IMR-90 (cell line): ENCODE data around the gene TSPEAR. TPM values are rescaled to one million over a fixed set of nuclear protein-coding genes. Genes with fewer than 3 reads are reported as not detected.

Experiments used
- ATAC-seq: fragments of 200-7000 bp; cut with Tn5 transposase; 2 replicates; pipeline ENCODE4 v1.9.1; 2020; ENCODE audit warnings: low read depth, mild to moderate bottlenecking, moderate library complexity
- BruUV-seq: library from RNA; stranded (reverse); fragments of 400-500 nt; replicated peaks from 2 replicates; lab custom pipeline; 2021; lab: Mats Ljungman, UMichigan
- CTCF ChIA-PET: fragments of 300-600 bp; formaldehyde crosslinking; extraction: SDS; loops from one replicate; lab custom pipeline; 2021; ENCODE audit warnings: antibody characterized with exemption; lab: Yijun Ruan, JAX
- POLR2A ChIA-PET: fragments of 300-600 bp; sonication (Branson Sonifier 250); formaldehyde crosslinking; loops from one replicate; lab custom pipeline; 2022; ENCODE audit warnings: antibody characterized with exemption; ENCODE audit not compliant: unreplicated experiment; lab: Charles Lee
- DNase-seq: peaks from one replicate; pipeline ENCODE4 v3.0.0; 2013
- H2AFZ ChIP-seq: replicated peaks from 2 replicates; pipeline ENCODE3; 2013; ENCODE audit warnings: low read length, mild to moderate bottlenecking; ENCODE audit not compliant: poor library complexity
- H2AK5ac ChIP-seq: 2 replicates; pipeline ENCODE4 v1.6.1; 2013; ENCODE audit warnings: low read depth, low read length, inconsistent platforms
- H2AK9ac ChIP-seq: replicated peaks from 2 replicates; pipeline ENCODE3; 2013; ENCODE audit warnings: mild to moderate bottlenecking, low read depth, low read length, moderate library complexity; ENCODE audit not compliant: poor library complexity
- H2BK120ac ChIP-seq: 2 replicates; pipeline ENCODE4 v1.6.1; 2013; ENCODE audit warnings: low read depth, low read length, inconsistent platforms
- H2BK15ac ChIP-seq: 3 replicates; pipeline ENCODE4 v1.6.1; 2013; ENCODE audit warnings: low read depth, low read length, inconsistent platforms
- H2BK20ac ChIP-seq: 2 replicates; pipeline ENCODE4 v1.6.1; 2013; ENCODE audit warnings: low read depth, mild to moderate bottlenecking, inconsistent platforms, low read length, moderate library complexity
- H2BK5ac ChIP-seq: 2 replicates; pipeline ENCODE4 v1.6.1; 2013; ENCODE audit warnings: mild to moderate bottlenecking, low read depth, low read length, inconsistent platforms; ENCODE audit not compliant: poor library complexity, severe bottlenecking
- H3K14ac ChIP-seq: replicated peaks from 2 replicates; pipeline ENCODE4 v1.6.1; 2013; ENCODE audit warnings: low read depth, low read length, inconsistent platforms
- H3K18ac ChIP-seq: 2 replicates; pipeline ENCODE4 v1.6.1; 2013; ENCODE audit warnings: low read depth, low read length, control low read depth
- H3K23ac ChIP-seq: 2 replicates; pipeline ENCODE4 v1.6.1; 2013; ENCODE audit warnings: low read depth, low read length, inconsistent platforms
- H3K27ac ChIP-seq: 2 replicates; pipeline ENCODE4 v1.5.1; 2013; ENCODE audit warnings: mild to moderate bottlenecking, control low read depth, low read length; ENCODE audit not compliant: insufficient read depth
- H3K27me3 ChIP-seq: 2 replicates; pipeline ENCODE4 v1.6.1; 2013; ENCODE audit warnings: low read length; ENCODE audit not compliant: control insufficient read depth, insufficient read depth
- H3K36me3 ChIP-seq: 2 replicates; pipeline ENCODE4 v1.6.1; 2013; ENCODE audit warnings: low read length, mixed read lengths; ENCODE audit not compliant: control insufficient read depth, insufficient read depth
- H3K4ac ChIP-seq: 2 replicates; pipeline ENCODE4 v1.6.1; 2013; ENCODE audit warnings: low read depth, low read length, inconsistent platforms
- H3K4me1 ChIP-seq: 2 replicates; pipeline ENCODE4 v1.6.1; 2013; ENCODE audit warnings: low read length, mixed read lengths; ENCODE audit not compliant: control insufficient read depth, insufficient read depth
- H3K4me2 ChIP-seq: 2 replicates; pipeline ENCODE4 v1.6.1; 2013; ENCODE audit warnings: low read depth, mild to moderate bottlenecking, control low read depth, low read length, moderate library complexity
- H3K4me3 ChIP-seq: 2 replicates; pipeline ENCODE4 v1.5.1; 2013; ENCODE audit warnings: low read depth, mild to moderate bottlenecking, control low read depth, low read length, moderate library complexity; ENCODE audit not compliant: insufficient read depth
- H3K56ac ChIP-seq: 2 replicates; pipeline ENCODE4 v1.6.1; 2013; ENCODE audit warnings: low read length, inconsistent platforms; ENCODE audit not compliant: insufficient read depth; ENCODE audit errors: extremely low read depth
- H3K79me1 ChIP-seq, 2 experiments: 2 replicates each; pipeline ENCODE4 v1.6.1; 2013; ENCODE audit warnings: low read length in 2 of 2, inconsistent platforms in 1 of 2, low read depth in 1 of 2
- H3K9ac ChIP-seq: 2 replicates; pipeline ENCODE4 v1.6.1; 2013; ENCODE audit warnings: low read depth, low read length, control low read depth
- H3K9me1 ChIP-seq: 2 replicates; pipeline ENCODE4 v1.6.1; 2013; ENCODE audit warnings: low read length, inconsistent platforms; ENCODE audit not compliant: insufficient read depth
- H3K9me3 ChIP-seq: 2 replicates; pipeline ENCODE4 v1.6.1; 2013; ENCODE audit warnings: low read length; ENCODE audit not compliant: control insufficient read depth, insufficient read depth
- H4K20me1 ChIP-seq: 2 replicates; pipeline ENCODE4 v1.6.1; 2013; ENCODE audit warnings: low read length, inconsistent platforms; ENCODE audit not compliant: insufficient read depth
- H4K5ac ChIP-seq: 2 replicates; pipeline ENCODE4 v1.6.1; 2013; ENCODE audit warnings: mild to moderate bottlenecking, low read depth, low read length, control low read depth
- H4K8ac ChIP-seq, 2 experiments: 2 replicates each; pipeline ENCODE4 v1.6.1; 2013; ENCODE audit warnings: low read depth in 2 of 2, low read length in 2 of 2, control low read depth in 1 of 2, inconsistent platforms in 1 of 2
- H4K91ac ChIP-seq: 2 replicates; pipeline ENCODE4 v1.6.1; 2013; ENCODE audit warnings: low read depth, low read length, inconsistent platforms; ENCODE audit not compliant: insufficient read depth
- BHLHE40 ChIP-seq: fragments of 150-350 bp; IDR thresholded peaks from 2 replicates; pipeline ENCODE4 v1.6.1; 2016; ENCODE audit warnings: mild to moderate bottlenecking, low read depth, low read length
- CEBPB ChIP-seq: IDR thresholded peaks from 2 replicates; pipeline ENCODE4 v1.6.1; 2012; ENCODE audit warnings: low read depth, low read length, improper control_type of control experiment
- CHD1 ChIP-seq: IDR thresholded peaks from 2 replicates; pipeline ENCODE4 v1.6.1; 2012; ENCODE audit warnings: low read depth, low read length, improper control_type of control experiment
- CTCF ChIP-seq: conservative IDR thresholded peaks from 2 replicates; pipeline ENCODE4 v1.5.1; 2012; ENCODE audit warnings: mild to moderate bottlenecking, low read depth, low read length, improper control_type of control experiment
- ELK1 ChIP-seq: fragments of 150-350 bp; IDR thresholded peaks from 2 replicates; pipeline ENCODE4 v1.6.1; 2016; ENCODE audit warnings: low read depth, mild to moderate bottlenecking, low read length, moderate library complexity, borderline replicate concordance
- FOS ChIP-seq: fragments of 150-350 bp; IDR thresholded peaks from 2 replicates; pipeline ENCODE4 v1.6.1; 2016; ENCODE audit warnings: low read depth, low read length
- MAFK ChIP-seq: IDR thresholded peaks from 2 replicates; pipeline ENCODE4 v1.6.1; 2012; ENCODE audit warnings: low read depth, low read length, improper control_type of control experiment
- MAZ ChIP-seq: IDR thresholded peaks from 2 replicates; pipeline ENCODE4 v1.6.1; 2012; ENCODE audit warnings: low read depth, mild to moderate bottlenecking, low read length, improper control_type of control experiment, moderate library complexity, borderline replicate concordance
- MXI1 ChIP-seq: IDR thresholded peaks from 2 replicates; pipeline ENCODE4 v1.6.1; 2012; ENCODE audit warnings: low read depth, mild to moderate bottlenecking, low read length, moderate library complexity, borderline replicate concordance
- NFE2L2 ChIP-seq: fragments of 150-350 bp; IDR thresholded peaks from 2 replicates; pipeline ENCODE4 v1.6.1; 2016; ENCODE audit warnings: low read depth, mild to moderate bottlenecking, low read length
- POLR2A ChIP-seq: IDR thresholded peaks from 2 replicates; pipeline ENCODE4 v1.6.1; 2012; ENCODE audit warnings: mild to moderate bottlenecking, low read depth, low read length
- RAD21 ChIP-seq: IDR thresholded peaks from 2 replicates; pipeline ENCODE4 v1.6.1; 2012; ENCODE audit warnings: low read length, improper control_type of control experiment
- RCOR1 ChIP-seq: IDR thresholded peaks from 2 replicates; pipeline ENCODE4 v1.6.1; 2012; ENCODE audit warnings: mild to moderate bottlenecking, low read length, improper control_type of control experiment; ENCODE audit not compliant: insufficient replicate concordance
- RFX5 ChIP-seq: IDR thresholded peaks from 2 replicates; pipeline ENCODE4 v1.8.0; 2012; ENCODE audit warnings: low read depth, mild to moderate bottlenecking, low read length, moderate library complexity
- SMC3 ChIP-seq: fragments of 150-350 bp; IDR thresholded peaks from 2 replicates; pipeline ENCODE4 v1.6.1; 2016; ENCODE audit warnings: low read depth, mild to moderate bottlenecking, antibody characterized with exemption, low read length, moderate library complexity
- USF2 ChIP-seq: fragments of 150-350 bp; IDR thresholded peaks from 2 replicates; pipeline ENCODE4 v1.6.1; 2017; ENCODE audit warnings: mild to moderate bottlenecking, antibody characterized with exemption, low read length, low read depth
- WGBS, 2 experiments: methylation state at CpG; one replicate each; pipeline versions ENCODE4 v1.1.5 to v1.1.7; 2013; ENCODE audit warnings: missing lambda C conversion rate in 2 of 2; ENCODE audit not compliant: insufficient read length in 1 of 2; ENCODE audit errors: extremely low coverage in 2 of 2; 5-methylcytosine and 5-hydroxymethylcytosine counted together
- dilution Hi-C: fragments of 300-500 bp; cut with HindIII; formaldehyde crosslinking; loops from one replicate; pipeline ENCODE4 v1.14.3; 2018; ENCODE audit warnings: low sequenced_read_pairs; ENCODE audit not compliant: unreplicated experiment
- in situ Hi-C: fragments of 300-500 bp; cut with MboI; formaldehyde crosslinking; loops from 3 replicates; pipeline ENCODE4 v1.14.3; 2019; ENCODE audit warnings: low sequenced_read_pairs, inconsistent platforms, mixed read lengths
- intact Hi-C: fragments of 100-400 bp; cut with micrococcal nuclease; formaldehyde crosslinking; loops from 2 replicates; pipeline ENCODE4 v1.10.0; 2022
- polyA plus RNA-seq, 3 experiments: library from polyadenylated mRNA; depleted of rRNA; stranded (reverse); fragments of >200 nt; gene quantifications; 2 replicates each; pipeline ENCODE4 v1.2.3, GENCODE V29; 2012; ENCODE audit warnings: low replicate concordance in 1 of 3
- total RNA-seq: library from RNA; depleted of rRNA; stranded (reverse); fragments of >200 nt; gene quantifications from 2 replicates; pipeline ENCODE4 v1.2.3, GENCODE V29; 2012

TSPEAR gene
- total and polyA plus RNA-seq, 2 of the 4 experiments (the other 2 are of a cell fraction): not detected

GRCh38 chr21:44462834-44463200 lies 248.6 kb downstream of the TSPEAR start:
- Histone ChIP-seq H3K27ac (no peak overlapping the region), H4K20me1 (no peaks in the 10 kb centered on the region), H2AK9ac (no peak overlapping the region), H3K56ac (no peak overlapping the region), H3K14ac (no peak overlapping the region), H3K9ac (no peak overlapping the region), H3K18ac (no peak overlapping the region), H4K91ac (no peak overlapping the region), H3K23ac (no peak overlapping the region), H4K5ac (no peak overlapping the region), H3K79me1 (no peaks in the 10 kb centered on the region), H2BK20ac (no peak overlapping the region), H2BK15ac (no peak overlapping the region), H4K8ac (no peak overlapping the region), H2BK120ac (no peak overlapping the region), H3K4me3 (no peak overlapping the region), H3K9me3 (no peaks in the 10 kb centered on the region), H2AK5ac (no peak overlapping the region), H3K27me3 (no peaks in the 10 kb centered on the region), H3K36me3 (no peaks in the 10 kb centered on the region), H3K9me1 (no peaks in the 10 kb centered on the region), H2AFZ (no peak overlapping the region), H3K4me2 (no peak overlapping the region), H3K4ac (no peak overlapping the region), H3K4me1 (no peaks in the 10 kb centered on the region), H2BK5ac (no peak overlapping the region)
- POLR2A ChIA-PET: no interaction called here
- DNase-seq (no peak), ATAC-seq (no peak)
- TF ChIP-seq ELK1 (no peak), MAFK (no peak), CEBPB (no peak), CTCF (no peak), BHLHE40 (no peak), USF2 (no peak), CHD1 (no peak), MXI1 (no peak), RAD21 (no peak), SMC3 (no peak), FOS (no peak), POLR2A (no peak), RCOR1 (no peak), RFX5 (no peak), MAZ (no peak), NFE2L2 (no peak)
- in situ Hi-C loops (no loop called here), intact Hi-C loops (no loop called here), dilution Hi-C loops (no loop called here)
- WGBS, 2 experiments: no CpG with 5 or more reads among the region's 11 CpGs
- BruUV-seq: no TSS peak
- CTCF ChIA-PET: no interaction called here
